Myocyte (in vitro differentiated cells): Measurements from ENCODE around the gene GPX4. TPM values are rescaled to one million over a fixed set of nuclear protein-coding genes. Genes with fewer than 3 reads are reported as not detected.

Experiments used
- DNase-seq: peaks from one replicate; pipeline ENCODE4 v3.0.0-alpha.2; 2012; ENCODE audit warnings: low read depth
- total RNA-seq: library from RNA; depleted of rRNA; stranded (reverse); fragments of >200 nt; gene quantifications from 2 replicates; pipeline ENCODE4 v1.2.3, GENCODE V29; 2014

GPX4 gene
- total RNA-seq, 1 donor from 2014 or later = 475 TPM

DNA sequence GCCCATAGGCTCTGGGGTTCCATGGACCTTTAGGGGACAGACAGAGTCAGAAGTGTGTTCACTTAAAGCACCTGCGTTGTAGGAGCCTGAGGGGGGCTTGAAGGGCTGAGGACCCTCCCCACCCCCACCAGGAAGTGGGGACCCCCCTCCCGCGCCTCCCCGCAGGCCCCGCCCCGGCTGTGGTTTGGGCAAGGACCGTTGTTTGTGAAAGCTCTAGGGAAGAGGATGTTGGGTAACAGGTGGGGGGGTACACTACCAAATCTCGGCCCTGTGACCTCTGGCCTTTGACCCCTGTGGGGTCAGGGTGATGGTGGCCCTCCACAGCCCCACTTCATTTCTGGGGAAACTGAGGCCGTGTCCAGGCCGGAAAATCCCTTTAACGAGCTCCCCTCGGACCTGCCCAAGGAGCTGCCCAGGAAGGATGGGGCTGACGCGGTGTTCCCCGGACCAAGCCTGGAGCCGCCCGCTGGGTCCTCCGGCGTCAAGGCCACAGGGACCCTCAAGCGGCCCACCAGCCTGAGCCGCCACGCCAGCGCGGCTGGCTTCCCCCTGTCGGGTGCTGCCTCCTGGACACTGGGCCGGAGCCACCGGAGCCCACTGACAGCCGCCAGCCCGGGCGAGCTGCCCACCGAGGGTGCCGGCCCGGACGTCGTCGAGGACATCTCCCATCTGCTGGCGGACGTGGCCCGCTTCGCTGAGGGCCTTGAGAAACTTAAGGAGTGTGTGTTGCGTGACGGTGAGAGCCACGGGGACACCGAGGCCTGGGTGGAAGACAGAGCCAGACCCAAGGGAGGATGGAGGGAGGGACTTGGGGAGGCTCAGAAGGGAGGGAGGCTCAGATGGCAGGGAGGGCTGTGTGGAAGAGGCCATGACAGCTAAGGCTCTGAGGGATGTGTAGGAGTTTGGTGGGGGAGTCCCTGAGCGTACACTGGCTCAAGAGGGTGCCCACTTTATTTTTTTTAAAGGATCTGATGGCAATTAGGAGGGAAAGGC is 35.5 kb upstream of the GPX4 start:
- no peak for DNase-seq

DNA sequence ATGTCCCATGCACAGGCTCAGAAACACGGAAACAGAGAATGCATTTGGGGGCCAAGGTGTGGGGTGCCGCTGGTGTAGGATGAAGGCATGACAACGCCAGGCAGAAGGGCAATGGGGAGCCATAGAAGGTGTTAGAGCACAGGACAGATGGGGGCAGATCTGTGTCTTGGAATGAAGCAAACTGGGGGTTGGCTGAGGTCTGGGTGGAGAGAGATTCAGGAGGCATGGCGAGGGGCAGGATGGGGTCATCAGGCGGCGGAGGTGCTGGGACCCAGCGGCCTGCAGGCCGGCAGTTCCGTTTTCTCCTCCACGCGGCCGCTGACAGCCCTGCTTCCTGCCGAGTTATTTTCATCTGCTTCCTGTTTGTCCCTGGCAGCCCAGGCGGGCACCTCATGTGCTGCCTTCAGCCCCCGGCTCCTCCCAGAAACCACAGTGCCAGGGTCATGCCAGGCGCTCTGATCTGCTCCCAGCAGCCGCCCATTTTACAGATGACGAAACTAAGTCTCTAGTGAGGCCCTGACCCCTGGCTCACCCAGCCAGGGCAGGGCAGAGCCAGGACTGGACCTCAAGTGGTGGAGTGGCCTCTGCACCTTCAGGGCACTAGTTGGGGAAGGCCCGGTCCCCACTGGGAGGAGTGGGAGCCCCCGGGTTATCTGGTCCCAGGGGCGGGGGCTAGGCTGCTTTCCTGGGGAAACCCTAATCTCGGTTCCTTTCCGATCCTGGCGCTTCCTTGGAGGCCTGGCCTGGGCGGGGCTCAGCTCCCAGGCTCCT is 34.6 kb upstream of the GPX4 start:
- no peak for DNase-seq

DNA sequence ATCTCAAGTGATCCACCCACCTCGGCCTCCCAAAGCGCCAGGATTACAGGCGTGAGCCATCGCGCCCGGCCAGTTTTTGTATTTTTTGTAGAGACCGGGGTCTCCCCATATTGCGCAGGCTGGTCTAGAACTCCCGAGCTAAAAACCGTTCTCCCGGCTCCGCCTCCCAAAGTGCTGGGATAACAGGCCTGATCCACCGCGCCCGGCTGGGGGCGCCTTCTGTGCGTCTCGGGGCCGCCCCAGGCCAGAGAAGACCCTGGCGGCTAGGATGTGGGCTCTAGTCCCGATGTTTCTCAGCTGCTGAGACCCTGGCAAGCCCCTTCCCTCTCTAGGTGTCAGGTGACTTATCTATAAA is 33.2 kb upstream of the GPX4 start:
- DNase-seq = no peak

DNA sequence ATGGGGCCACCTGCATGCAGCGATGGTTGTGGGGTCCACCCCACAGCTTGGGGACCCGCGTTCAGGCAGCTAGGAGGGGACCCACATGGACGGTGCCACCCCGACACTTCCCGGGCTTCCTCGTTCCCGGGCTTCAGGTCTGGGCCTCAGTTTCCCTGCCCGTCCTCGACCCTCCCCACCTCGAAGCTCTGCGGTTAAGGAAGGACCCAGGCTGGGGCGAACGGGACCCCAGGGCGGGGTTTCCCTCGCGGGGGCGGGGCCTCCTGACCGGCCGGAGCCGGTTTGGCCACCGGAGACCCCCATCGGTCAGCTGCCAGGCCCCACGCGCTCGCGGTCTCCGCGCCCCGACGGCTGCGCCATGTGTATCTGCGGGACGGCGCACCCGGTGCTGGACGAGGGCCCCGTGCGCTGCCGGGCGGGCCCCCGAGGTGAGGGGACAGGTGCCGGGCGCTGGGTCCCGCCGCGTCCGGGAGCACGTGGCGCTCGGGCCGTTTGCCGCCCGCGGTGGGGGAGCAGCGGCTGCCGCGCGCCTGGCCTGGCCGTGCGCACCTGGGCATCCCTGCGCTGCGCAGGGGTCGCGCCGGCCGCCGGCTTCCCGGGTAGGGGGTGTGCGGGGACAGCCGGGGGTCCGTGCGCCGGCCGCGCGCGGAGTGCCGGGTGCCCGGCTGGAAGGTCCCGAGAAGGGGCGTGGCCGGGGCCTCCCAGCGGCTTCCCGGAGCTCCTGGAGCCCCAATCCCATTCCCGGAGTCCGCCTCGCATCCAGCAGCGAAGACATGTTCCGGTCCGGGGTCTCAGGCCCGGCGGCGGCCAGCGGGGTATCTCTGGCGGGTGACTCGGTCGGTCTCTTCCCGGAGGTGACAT is 32.6 kb upstream of the GPX4 start:
- no peak for DNase-seq

DNA sequence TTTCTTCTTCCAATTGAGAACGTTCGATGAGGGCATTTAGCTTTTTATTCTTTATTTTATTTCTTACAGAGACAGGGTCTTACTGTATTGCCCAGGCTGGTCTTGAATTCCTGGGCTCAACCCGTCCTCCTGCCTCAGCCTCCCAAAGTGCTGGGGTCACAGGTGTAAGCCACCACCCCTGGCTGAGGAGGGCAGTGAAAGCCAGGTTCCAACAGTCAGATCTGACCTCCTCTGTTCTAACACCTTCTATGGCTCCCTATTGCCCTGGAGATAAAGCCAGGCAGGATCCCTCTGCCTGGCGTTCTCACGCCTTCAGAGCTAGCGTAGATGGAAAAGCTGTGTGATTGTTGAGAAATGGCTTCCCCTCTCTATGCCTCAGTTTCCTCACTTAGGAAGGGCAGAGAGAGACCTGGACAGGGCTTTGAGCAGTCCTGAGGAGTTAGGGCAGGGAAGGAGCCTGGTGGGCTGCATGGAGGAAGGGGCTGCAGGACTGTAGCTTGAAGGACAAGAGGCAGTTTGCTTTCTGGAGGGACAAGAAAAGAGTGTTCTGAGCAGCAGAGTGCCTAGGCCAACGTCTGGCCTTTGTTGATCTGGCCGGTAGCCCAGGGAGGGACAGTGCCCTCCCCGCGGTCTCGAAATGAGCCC is 31.3 kb upstream of the GPX4 start:
- no peak for DNase-seq

DNA sequence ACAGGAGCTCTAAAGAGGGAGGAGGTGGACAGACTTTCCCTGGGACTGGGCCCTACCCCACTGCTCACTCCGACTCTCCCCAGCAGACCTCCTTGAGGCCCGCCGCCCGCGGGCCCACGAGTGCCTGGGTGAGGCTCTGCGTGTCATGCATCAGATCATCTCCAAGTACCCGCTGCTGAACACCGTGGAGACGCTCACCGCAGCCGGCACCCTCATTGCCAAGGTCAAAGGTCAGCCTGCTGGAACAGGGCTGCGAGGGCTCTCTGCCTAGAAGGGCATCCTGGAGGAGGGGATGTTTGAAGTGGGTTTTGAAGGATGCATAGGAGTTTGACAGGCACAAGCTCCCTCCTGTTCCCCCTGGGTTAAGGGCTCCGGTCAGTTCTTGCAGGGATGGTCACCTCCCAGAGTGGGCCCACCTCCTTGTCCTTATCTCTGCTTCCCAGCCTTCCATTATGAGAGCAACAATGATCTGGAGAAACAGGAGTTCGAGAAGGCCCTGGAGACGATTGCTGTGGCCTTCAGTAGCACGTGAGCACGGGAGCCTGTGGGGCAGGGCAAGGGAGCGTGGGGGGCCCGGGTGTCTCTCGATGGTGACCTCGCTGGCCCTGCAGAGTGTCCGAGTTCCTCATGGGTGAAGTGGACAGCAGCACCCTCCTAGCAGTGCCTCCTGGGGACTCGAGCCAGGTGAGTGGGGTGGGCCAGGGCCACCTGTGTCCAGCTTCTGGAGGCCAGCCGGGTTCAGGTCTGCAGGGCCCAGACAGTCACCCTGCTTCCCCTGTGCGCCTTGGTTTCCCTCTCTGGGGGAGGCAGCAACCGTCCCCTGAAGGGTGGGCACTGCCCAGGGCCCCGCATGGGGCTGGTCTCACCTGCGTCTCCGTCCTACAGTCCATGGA is 30.5 kb upstream of the GPX4 start:
- no peak for DNase-seq

DNA sequence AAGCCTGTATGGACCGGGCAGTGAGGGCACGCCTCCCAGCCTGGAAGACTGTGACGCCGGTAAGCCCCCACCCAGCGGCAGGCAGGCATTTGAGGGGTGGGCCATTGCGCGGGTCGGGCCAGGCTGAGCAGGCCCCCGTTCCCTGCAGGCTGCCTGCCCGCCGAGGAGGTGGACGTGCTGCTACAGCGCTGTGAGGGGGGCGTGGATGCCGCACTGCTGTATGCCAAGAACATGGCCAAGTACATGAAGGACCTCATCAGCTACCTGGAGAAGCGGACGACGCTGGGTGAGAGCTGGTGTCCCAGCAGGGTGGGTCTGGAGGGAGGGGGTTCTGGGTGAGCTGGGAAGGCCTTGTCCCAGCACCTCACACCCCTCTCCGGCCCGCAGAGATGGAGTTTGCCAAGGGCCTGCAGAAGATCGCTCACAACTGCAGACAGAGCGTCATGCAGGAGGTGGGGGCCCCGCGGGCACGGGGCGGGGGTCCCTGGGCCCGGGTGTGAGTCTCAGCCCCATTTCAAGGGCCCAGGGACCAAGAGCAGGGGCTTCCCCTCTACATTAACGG is 29.8 kb upstream of the GPX4 start:
- no peak for DNase-seq

DNA sequence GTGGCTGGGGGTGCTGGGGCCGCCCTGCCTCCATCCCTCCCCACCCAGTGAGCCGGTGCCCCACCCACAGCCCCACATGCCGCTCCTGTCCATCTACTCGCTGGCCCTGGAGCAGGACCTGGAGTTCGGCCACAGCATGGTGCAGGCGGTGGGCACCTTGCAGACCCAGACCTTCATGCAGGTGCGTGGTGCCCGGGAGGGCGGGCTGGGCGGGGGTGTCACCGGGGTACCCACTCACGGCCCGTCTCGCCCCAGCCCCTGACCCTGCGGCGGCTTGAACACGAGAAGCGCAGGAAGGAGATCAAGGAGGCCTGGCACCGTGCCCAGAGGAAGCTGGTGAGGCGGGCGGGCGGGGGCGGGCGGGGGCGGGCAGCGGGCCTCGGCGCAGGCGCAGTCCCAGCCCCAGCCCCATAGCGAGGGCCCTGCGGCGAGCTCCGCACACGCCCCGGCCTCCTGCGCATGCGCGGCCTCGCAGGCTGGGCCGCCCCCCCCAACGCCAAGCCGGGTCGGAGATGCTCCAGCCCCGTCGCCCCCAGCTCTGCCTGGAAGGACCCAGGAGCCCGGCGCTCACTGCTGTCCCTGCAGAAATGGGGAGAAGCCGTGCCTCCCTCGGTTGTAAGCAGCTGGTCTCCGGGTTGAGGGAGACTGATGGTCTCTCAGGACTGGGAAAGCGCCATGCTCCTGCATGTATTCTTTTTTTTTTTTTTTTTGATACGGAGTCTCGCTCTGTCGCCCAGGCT is 29.1 kb upstream of the GPX4 start:
- DNase-seq = no peak

DNA sequence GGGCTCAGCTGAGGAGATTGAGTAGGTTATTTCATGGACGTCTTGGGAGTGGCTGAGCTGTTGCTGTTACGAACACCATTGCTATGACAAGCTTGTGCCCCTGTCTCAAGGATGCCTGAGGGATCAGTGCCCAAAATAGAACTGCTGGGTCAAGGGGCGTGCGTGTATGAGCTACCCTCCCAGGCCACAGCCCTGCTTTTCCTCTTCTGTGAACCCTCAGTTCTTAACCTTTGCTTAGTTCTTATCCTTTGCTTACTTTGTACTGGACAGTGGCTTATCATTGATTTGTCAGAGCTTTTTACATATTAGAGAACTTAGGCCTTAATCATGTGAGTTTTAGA is 27.8 kb upstream of the GPX4 start:
- no peak for DNase-seq

DNA sequence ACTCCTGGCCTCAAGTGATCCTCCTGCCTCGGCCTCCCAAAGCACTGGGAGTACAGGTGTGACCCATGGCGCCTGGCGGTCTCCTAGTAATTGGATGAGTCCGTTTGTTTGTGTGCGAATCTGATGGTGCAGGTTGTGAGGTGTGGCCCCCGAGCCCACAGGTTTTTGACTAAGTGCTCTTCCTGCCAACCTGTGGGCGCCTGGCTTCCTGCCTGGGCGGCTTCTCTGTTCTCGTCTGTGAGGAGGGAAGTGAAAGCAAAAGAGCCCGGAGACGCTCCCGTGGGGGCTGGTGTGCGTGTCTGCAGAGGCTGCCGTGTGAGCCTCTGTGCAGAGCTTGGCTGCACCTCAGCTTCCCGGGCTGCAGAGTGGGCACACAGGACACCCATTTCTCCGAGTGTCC is 26.8 kb upstream of the GPX4 start:
- no peak for DNase-seq

DNA sequence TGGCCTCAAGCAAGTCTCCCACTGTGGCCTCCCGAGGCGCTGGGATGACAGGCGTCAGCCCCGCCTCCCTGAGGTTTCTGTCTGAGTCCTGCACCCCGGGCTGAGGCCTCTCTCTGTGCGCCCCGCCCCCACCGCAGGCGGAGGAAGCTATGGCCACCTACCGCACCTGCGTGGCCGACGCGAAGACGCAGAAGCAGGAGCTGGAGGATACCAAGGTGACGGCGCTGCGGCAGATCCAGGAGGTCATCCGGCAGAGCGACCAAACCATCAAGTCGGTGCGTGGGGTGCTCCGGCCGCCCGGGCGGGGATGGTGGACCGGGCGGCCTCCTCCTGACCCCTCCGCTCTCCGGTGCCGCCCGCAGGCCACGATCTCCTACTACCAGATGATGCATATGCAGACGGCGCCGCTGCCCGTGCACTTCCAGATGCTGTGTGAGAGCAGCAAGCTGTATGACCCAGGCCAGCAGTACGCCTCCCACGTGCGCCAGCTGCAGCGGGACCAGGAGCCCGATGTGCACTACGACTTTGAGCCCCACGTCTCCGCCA is 24.2 kb upstream of the GPX4 start:
- no peak for DNase-seq

DNA sequence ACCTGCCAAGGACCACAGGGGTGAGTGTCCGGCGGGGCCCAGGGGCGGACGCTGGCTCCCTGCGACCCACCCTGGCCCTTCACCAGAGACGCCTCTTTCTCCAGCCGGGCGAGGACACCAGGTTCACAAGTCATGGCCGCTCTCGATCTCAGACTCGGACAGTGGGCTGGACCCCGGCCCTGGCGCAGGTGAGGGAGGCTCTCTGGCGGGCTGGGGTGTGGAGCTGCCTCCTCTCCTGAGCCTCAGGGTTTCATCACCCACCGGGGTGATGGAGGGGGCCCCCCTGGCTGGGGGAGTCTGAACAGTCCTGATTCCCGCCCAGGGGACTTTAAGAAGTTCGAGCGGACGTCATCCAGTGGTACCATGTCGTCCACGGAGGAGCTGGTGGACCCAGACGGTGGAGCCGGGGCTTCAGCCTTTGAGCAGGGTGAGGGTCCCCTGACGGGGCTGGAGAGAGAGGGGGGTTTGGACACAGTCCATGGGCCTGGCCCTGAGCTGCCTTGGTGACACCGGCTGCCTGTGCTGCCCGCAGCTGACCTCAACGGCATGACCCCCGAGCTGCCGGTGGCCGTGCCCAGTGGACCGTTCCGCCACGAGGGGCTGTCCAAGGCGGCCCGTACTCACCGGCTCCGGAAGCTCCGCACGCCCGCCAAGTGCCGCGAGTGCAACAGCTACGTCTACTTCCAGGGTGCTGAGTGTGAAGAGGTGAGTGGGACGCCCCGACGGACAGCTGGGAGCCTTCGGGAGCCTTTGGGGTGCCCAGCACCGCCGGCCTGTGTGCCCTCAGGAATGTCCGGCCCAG is 23.2 kb upstream of the GPX4 start:
- no peak for DNase-seq

DNA sequence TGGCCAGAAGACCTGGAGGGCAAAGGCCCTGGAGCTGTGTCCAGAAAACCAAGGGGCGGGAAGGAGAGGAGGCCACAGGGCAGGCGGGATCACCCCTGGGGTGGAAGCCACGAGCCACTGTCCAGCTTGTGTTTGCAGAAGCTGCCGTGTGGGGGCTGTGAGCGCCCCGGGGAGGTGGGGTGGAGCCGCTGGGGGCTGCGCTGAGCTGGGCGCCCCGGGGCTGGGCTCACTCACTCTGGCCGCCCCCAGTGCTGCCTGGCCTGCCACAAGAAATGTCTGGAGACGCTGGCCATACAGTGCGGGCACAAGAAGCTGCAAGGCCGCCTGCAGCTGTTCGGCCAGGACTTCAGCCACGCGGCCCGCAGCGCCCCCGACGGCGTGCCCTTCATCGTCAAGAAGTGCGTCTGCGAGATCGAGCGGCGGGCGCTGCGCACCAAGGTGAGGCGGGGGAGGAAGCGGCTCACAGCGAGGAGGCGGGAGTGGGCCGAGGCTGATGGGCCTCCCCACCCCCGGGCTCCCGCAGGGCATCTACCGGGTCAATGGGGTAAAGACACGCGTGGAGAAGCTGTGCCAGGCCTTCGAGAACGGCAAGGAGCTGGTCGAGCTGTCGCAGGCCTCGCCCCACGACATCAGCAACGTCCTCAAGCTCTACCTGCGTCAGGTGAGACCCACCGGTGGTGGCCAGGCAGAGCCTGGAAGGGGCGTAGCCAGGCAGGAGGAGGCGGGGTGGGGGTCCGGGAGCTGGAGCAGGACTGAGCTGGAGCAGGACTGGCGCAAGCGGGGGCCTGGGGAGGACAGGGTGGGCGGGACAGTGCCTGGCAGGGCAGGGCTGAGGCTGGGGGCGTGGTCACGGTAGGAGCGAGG is 22.3 kb upstream of the GPX4 start:
- DNase-seq = peak; percentile 50

DNA sequence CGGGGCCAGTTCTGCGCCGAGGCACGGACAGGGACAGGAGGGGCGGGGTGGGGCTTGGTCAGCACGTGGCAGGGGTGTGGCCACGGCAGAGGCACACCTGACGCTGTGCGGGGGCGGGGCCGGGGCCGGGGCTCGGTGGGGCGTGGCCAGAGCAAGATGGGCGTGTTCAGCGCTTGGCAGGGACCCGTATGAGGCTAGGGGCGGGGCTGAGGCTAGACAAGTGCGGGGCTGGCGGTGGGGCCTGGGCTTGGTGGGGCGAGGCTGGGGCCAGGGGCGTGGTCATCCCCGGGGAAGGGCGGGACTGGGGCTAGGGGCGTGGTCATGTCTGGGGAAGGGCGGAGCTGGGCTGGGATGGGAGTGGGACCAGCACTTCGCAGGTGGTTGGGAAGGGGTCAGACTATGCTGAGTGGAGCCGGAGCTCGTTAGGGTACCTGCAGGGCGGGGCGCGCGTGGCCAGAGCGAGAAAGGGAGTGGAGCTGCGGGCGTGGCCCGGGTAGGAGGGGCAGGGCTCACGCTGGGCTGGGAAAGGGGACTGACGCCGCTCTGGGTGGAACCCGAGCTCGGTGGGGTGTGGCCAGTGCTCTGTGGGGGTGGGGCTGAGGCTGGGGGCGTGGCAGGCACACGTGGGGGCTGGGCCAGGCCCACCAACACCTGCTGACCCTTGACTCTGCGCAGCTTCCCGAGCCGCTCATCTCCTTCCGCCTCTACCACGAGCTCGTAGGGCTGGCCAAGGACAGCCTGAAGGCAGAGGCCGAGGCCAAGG is 21.4 kb upstream of the GPX4 start:
- DNase-seq = no peak

DNA sequence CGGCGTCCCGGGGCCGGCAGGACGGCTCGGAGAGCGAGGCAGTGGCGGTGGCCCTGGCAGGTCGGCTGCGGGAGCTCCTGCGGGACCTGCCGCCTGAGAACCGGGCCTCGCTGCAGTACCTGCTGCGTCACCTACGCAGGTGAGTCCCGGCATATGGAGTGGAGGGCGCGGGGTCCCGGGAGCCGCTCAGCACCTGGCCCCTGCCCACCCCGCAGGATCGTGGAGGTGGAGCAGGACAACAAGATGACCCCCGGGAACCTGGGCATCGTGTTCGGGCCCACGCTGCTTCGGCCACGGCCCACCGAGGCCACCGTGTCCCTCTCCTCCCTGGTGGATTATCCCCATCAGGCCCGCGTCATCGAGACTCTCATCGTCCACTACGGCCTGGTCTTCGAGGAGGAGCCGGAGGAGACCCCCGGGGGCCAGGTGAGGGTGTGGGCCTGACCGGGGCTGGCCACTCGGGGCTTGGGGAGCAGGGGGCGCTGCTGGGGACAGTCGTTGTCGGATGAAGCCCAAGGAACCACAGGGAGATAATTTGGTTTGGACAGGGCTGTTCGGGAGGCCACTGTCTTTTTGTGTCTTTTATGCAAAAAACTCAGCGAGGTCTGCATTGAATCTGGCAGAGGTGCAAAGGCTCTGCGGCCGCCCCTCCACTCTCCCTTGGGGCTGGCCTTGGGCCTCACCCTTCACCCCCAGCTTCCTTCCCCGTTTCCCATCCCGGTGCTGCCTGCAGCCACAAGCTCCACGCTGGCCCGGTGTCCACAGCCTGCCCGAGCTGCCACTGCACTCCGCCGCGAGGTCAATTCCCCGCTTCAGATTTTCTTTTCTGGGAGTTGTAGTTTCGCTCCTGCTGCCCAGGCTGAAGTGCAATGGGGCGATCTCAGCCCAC is 20.6 kb upstream of the GPX4 start:
- DNase-seq = no peak
